ENCODE data around the gene CYP2A6.

The CYP2A6 gene

GRCh38 chr19:40802300-40803169 is 47.7 kb downstream of the CYP2A6 start:
- 74 to 75% methylated on average over 11 of the region's 11 CpGs for WGBS, 2 experiments
- Histone ChIP-seq H3K4me1 (ENCODE audit: control insufficient read depth, insufficient read depth, low read length) (peaks cover 55% of the 10 kb centered on the region), H3K27me3 (ENCODE audit: control insufficient read depth, insufficient read depth, low read length, poor library complexity, severe bottlenecking) (no peaks in the 10 kb centered on the region), H3K4me3 (ENCODE audit: insufficient read depth, low read depth, low read length) (no peak overlapping the region), H3K36me3 (ENCODE audit: control insufficient read depth, insufficient read depth, low read length) (peaks cover 7% of the 10 kb centered on the region), H3K9me3 (ENCODE audit: control insufficient read depth, low read length) (no peaks in the 10 kb centered on the region), H3K27ac (ENCODE audit: insufficient read depth, low read depth, low read length, poor library complexity, severe bottlenecking) (no peak overlapping the region)

GRCh38 chr19:40801426-40802299 is 48.6 kb downstream of the CYP2A6 start:
- peak overlapping the region; percentile 8 for H3K4me3 ChIP-seq (ENCODE audit: insufficient read depth, low read depth, low read length)
- H3K9me3 ChIP-seq (ENCODE audit: control insufficient read depth, low read length) = no peaks in the 10 kb centered on the region
- H3K27ac ChIP-seq (ENCODE audit: insufficient read depth, low read depth, low read length, poor library complexity, severe bottlenecking) = no peak overlapping the region
- no peaks in the 10 kb centered on the region for H3K27me3 ChIP-seq (ENCODE audit: control insufficient read depth, insufficient read depth, low read length, poor library complexity, severe bottlenecking)
- peaks cover 48% of the 10 kb centered on the region for H3K4me1 ChIP-seq (ENCODE audit: control insufficient read depth, insufficient read depth, low read length)
- WGBS, 2 experiments = 91 to 95% methylated on average over 12 of the region's 13 CpGs
- peaks cover 7% of the 10 kb centered on the region for H3K36me3 ChIP-seq (ENCODE audit: control insufficient read depth, insufficient read depth, low read length)

GRCh38 chr19:40800997-40801377 is 49.3 kb downstream of the CYP2A6 start:
- Histone ChIP-seq H3K27me3 (ENCODE audit: control insufficient read depth, insufficient read depth, low read length, poor library complexity, severe bottlenecking) (no peaks in the 10 kb centered on the region), H3K9me3 (ENCODE audit: control insufficient read depth, low read length) (no peaks in the 10 kb centered on the region), H3K4me3 (ENCODE audit: insufficient read depth, low read depth, low read length) (peak overlapping the region; percentile 87), H3K4me1 (ENCODE audit: control insufficient read depth, insufficient read depth, low read length) (peaks cover 41% of the 10 kb centered on the region), H3K27ac (ENCODE audit: insufficient read depth, low read depth, low read length, poor library complexity, severe bottlenecking) (no peak overlapping the region), H3K36me3 (ENCODE audit: control insufficient read depth, insufficient read depth, low read length) (peaks cover 7% of the 10 kb centered on the region)
- 94 to 95% methylated on average over 27 of the region's 27 CpGs for WGBS, 2 experiments

- 93 to 94% methylated on average over 27 of the region's 27 CpGs for WGBS, 2 experiments
- H3K27ac ChIP-seq (ENCODE audit: insufficient read depth, low read depth, low read length, poor library complexity, severe bottlenecking) = no peak overlapping the region
- H3K9me3 ChIP-seq (ENCODE audit: control insufficient read depth, low read length) = no peaks in the 10 kb centered on the region
- H3K4me3 ChIP-seq (ENCODE audit: insufficient read depth, low read depth, low read length) = peak overlapping the region; percentile 87
- no peaks in the 10 kb centered on the region for H3K27me3 ChIP-seq (ENCODE audit: control insufficient read depth, insufficient read depth, low read length, poor library complexity, severe bottlenecking)
- peaks cover 7% of the 10 kb centered on the region for H3K36me3 ChIP-seq (ENCODE audit: control insufficient read depth, insufficient read depth, low read length)
- peaks cover 36% of the 10 kb centered on the region for H3K4me1 ChIP-seq (ENCODE audit: control insufficient read depth, insufficient read depth, low read length)
Measured at GRCh38 chr19:40800339-40800996, 49.8 kb downstream of the CYP2A6 start.

- 5 to 6% methylated on average over 40 of the region's 40 CpGs for WGBS, 2 experiments
- H3K27ac ChIP-seq (ENCODE audit: insufficient read depth, low read depth, low read length, poor library complexity, severe bottlenecking) = no peak overlapping the region
- H3K4me3 ChIP-seq (ENCODE audit: insufficient read depth, low read depth, low read length) = peak overlapping the region; percentile 87
- H3K27me3 ChIP-seq (ENCODE audit: control insufficient read depth, insufficient read depth, low read length, poor library complexity, severe bottlenecking) = no peaks in the 10 kb centered on the region
- H3K4me1 ChIP-seq (ENCODE audit: control insufficient read depth, insufficient read depth, low read length) = peaks cover 33% of the 10 kb centered on the region
- peaks cover 7% of the 10 kb centered on the region for H3K36me3 ChIP-seq (ENCODE audit: control insufficient read depth, insufficient read depth, low read length)
- no peaks in the 10 kb centered on the region for H3K9me3 ChIP-seq (ENCODE audit: control insufficient read depth, low read length)
Measured at GRCh38 chr19:40799558-40800338, 50.5 kb downstream of the CYP2A6 start.

- Histone ChIP-seq H3K4me3 (ENCODE audit: insufficient read depth, low read depth, low read length) (peak within 1 kb of the TSS; percentile 87), H3K9me3 (ENCODE audit: control insufficient read depth, low read length) (no peaks in the 10 kb centered on the region), H3K36me3 (ENCODE audit: control insufficient read depth, insufficient read depth, low read length) (peaks cover 7% of the 10 kb centered on the region), H3K27ac (ENCODE audit: insufficient read depth, low read depth, low read length, poor library complexity, severe bottlenecking) (peak within 1 kb of the TSS; percentile 88), H3K4me1 (ENCODE audit: control insufficient read depth, insufficient read depth, low read length) (peaks cover 33% of the 10 kb centered on the region), H3K27me3 (ENCODE audit: control insufficient read depth, insufficient read depth, low read length, poor library complexity, severe bottlenecking) (no peaks in the 10 kb centered on the region)
- 1% methylated on average over 96 to 110 of the region's 110 CpGs for whole genome bisulfite sequencing, 2 experiments
Measured at GRCh38 chr19:40798683-40799557, 51.3 kb downstream of the CYP2A6 start, which contains the start of gene EGLN2. Gene EGLN2, plus strand, starts transcription at chr19:40799191. Its CDS starts 1,382 bp downstream, at chr19:40800573.

- H3K4me1 ChIP-seq (ENCODE audit: control insufficient read depth, insufficient read depth, low read length) = peaks cover 27% of the 10 kb centered on the region
- peak overlapping the region; percentile 88 for H3K27ac ChIP-seq (ENCODE audit: insufficient read depth, low read depth, low read length, poor library complexity, severe bottlenecking)
- WGBS, 2 experiments = 11 to 13% methylated on average over 28 of the region's 28 CpGs
- peak overlapping the region; percentile 53 for H3K4me3 ChIP-seq (ENCODE audit: insufficient read depth, low read depth, low read length)
- no peaks in the 10 kb centered on the region for H3K9me3 ChIP-seq (ENCODE audit: control insufficient read depth, low read length)
- peaks cover 7% of the 10 kb centered on the region for H3K36me3 ChIP-seq (ENCODE audit: control insufficient read depth, insufficient read depth, low read length)
- H3K27me3 ChIP-seq (ENCODE audit: control insufficient read depth, insufficient read depth, low read length, poor library complexity, severe bottlenecking) = no peaks in the 10 kb centered on the region
Measured at GRCh38 chr19:40797963-40798682, 52.1 kb downstream of the CYP2A6 start.

- Histone ChIP-seq H3K9me3 (ENCODE audit: control insufficient read depth, low read length) (no peaks in the 10 kb centered on the region), H3K4me3 (ENCODE audit: insufficient read depth, low read depth, low read length) (peak overlapping the region; percentile 53), H3K36me3 (ENCODE audit: control insufficient read depth, insufficient read depth, low read length) (peaks cover 7% of the 10 kb centered on the region), H3K27ac (ENCODE audit: insufficient read depth, low read depth, low read length, poor library complexity, severe bottlenecking) (no peak overlapping the region), H3K4me1 (ENCODE audit: control insufficient read depth, insufficient read depth, low read length) (peaks cover 21% of the 10 kb centered on the region), H3K27me3 (ENCODE audit: control insufficient read depth, insufficient read depth, low read length, poor library complexity, severe bottlenecking) (no peaks in the 10 kb centered on the region)
- 92 to 93% methylated on average over 14 of the region's 14 CpGs for WGBS, 2 experiments
Measured at GRCh38 chr19:40797166-40797962, 52.9 kb downstream of the CYP2A6 start.

Measured in ectodermal cell (in vitro differentiated cells).